Liver (tissue), 3 donors: ENCODE measurements around the gene MBOAT1.

ENCODE experiments used
- RAD21 ChIP-seq, 2 donors: IDR thresholded peaks; 2 replicates each; pipeline ENCODE4 v1.6.1; 2016; ENCODE audit warnings: antibody characterized with exemption in 2 of 2, mild to moderate bottlenecking in 2 of 2
- RXRA ChIP-seq, 2 donors: IDR thresholded peaks; 2 replicates each; pipeline ENCODE4 v1.6.1; 2017 to 2018; ENCODE audit warnings: antibody characterized with exemption in 2 of 2, mild to moderate bottlenecking in 1 of 2
- SP1 ChIP-seq: IDR thresholded peaks from 2 replicates; pipeline ENCODE4 v1.6.1; 2018; ENCODE audit warnings: antibody characterized with exemption, mild to moderate bottlenecking
- TAF1 ChIP-seq: conservative IDR thresholded peaks from 2 replicates; pipeline ENCODE4 v1.6.1; 2016; ENCODE audit warnings: antibody characterized with exemption, mild to moderate bottlenecking
- YY1 ChIP-seq: IDR thresholded peaks from 2 replicates; pipeline ENCODE4 v1.6.1; 2016; ENCODE audit warnings: antibody characterized with exemption, mild to moderate bottlenecking
- TF ChIP-seq, protein P1 (sequence below): fragments of 150-350 bp; IDR thresholded peaks from 2 replicates; pipeline ENCODE4 v1.5.1; 2017; ENCODE audit warnings: improper control_type of control experiment, low read depth, low read length; ENCODE audit not compliant: missing input control
- TF ChIP-seq, protein P2 (sequence below): IDR thresholded peaks from 2 replicates; pipeline ENCODE4 v1.6.1; 2016; ENCODE audit warnings: antibody characterized with exemption
- donor health status: healthy.
- donor health status: healthy.

- TF ChIP-seq, protein P1, sequence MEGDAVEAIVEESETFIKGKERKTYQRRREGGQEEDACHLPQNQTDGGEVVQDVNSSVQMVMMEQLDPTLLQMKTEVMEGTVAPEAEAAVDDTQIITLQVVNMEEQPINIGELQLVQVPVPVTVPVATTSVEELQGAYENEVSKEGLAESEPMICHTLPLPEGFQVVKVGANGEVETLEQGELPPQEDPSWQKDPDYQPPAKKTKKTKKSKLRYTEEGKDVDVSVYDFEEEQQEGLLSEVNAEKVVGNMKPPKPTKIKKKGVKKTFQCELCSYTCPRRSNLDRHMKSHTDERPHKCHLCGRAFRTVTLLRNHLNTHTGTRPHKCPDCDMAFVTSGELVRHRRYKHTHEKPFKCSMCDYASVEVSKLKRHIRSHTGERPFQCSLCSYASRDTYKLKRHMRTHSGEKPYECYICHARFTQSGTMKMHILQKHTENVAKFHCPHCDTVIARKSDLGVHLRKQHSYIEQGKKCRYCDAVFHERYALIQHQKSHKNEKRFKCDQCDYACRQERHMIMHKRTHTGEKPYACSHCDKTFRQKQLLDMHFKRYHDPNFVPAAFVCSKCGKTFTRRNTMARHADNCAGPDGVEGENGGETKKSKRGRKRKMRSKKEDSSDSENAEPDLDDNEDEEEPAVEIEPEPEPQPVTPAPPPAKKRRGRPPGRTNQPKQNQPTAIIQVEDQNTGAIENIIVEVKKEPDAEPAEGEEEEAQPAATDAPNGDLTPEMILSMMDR = peak; percentile 88
- no peak for TF ChIP-seq YY1
- TF ChIP-seq RAD21 (IDR thresholded peaks at IDR 0.05) = peak; percentile 74 to 89
- peak; percentile 20 to 67 for TF ChIP-seq RXRA (IDR thresholded peaks at IDR 0.05)
- TF ChIP-seq TAF1 = no peak
- no peak for TF ChIP-seq SP1
- TF ChIP-seq, protein P2, sequence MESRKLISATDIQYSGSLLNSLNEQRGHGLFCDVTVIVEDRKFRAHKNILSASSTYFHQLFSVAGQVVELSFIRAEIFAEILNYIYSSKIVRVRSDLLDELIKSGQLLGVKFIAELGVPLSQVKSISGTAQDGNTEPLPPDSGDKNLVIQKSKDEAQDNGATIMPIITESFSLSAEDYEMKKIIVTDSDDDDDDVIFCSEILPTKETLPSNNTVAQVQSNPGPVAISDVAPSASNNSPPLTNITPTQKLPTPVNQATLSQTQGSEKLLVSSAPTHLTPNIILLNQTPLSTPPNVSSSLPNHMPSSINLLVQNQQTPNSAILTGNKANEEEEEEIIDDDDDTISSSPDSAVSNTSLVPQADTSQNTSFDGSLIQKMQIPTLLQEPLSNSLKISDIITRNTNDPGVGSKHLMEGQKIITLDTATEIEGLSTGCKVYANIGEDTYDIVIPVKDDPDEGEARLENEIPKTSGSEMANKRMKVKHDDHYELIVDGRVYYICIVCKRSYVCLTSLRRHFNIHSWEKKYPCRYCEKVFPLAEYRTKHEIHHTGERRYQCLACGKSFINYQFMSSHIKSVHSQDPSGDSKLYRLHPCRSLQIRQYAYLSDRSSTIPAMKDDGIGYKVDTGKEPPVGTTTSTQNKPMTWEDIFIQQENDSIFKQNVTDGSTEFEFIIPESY = no peak
Measured at GRCh38 chr6:20126789-20127653, 85.2 kb downstream of the MBOAT1 start.
